NCI-H2227 (cell line): ENCODE results near the gene ARID5B.

Experiments
- DNase-seq: peaks from one replicate; lab custom pipeline; 2025; ENCODE audit not compliant: unreplicated experiment; lab: John Stamatoyannopoulos, UW

ARID5B gene

DNA sequence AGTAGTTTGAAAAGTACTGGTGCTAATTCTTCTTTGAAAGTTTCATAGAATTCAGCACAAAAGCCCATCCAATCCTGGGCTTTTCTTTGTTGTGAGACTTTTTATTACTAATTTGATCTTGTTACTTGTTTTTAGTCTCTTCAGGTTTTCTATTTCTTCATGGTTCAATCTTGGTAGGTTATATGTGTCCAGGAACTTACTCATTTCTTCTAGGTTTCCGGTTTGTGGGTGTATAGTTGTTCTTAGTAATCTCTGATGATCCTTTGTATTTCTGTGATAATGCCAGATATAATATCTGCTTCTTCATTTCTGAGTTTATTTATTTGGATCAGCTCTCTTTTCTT is 219.7 kb downstream of the ARID5B start:
- no peak for DNase-seq

DNA sequence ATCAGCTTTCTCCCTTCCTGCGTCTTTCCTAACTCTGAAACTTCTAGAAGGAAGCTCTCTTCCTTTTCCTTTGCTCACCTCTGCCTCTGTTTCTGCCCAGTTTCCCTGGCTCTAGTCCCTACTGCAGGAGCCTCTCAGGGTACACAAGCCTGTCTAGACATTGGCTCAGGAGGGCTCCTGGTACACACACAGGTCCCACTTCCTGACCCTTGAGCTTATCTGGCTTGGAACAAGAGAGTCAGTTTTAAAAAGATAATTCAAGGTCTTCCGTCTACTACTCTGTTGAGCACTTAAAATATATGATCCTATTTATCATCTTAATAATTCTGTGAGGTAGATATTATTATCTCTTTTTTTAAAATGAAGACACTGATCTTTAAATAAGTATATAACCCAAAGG is 226.5 kb downstream of the ARID5B start:
- DNase-seq, result no peak

DNA sequence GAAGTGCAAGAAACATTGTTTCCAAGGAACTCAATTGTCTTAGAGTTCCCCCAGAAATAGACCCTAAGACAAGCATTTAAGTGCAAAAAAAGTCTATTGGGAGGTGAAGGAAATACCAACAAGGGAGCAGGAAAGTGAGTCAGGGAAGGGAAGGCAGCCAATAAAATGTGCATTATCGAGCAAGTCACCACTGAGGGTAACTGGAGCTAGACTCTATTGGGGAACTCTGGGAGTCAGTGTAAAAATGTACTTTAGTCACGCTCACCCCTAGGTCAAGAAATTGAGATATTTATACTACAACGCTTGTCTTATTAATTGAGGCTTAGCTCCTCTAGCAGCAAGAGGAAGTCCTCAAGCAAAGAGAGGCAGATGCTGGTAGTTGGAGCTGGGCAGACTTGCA is 229.4 kb downstream of the ARID5B start:
- DNase-seq, result no peak

DNA sequence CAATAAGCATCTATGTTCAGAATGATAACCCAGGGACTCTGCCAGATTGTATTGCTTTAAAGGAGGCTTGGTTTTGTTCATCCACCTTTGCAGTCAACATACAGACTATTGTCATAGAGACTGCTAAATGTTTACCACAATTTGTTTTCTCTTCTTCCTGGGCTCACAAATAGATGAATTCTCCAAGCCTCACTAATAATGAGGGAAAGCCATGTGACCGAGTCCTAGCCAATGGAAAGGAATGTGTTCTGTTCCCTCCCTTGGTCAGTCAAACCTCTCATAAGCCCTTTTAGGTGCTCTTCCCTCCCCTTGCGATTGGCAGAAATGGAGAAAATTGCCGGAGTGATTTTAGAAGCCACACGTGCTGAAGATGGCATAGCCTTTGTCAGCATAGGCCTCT is 230.2 kb downstream of the ARID5B start:
- DNase-seq, result no peak

DNA sequence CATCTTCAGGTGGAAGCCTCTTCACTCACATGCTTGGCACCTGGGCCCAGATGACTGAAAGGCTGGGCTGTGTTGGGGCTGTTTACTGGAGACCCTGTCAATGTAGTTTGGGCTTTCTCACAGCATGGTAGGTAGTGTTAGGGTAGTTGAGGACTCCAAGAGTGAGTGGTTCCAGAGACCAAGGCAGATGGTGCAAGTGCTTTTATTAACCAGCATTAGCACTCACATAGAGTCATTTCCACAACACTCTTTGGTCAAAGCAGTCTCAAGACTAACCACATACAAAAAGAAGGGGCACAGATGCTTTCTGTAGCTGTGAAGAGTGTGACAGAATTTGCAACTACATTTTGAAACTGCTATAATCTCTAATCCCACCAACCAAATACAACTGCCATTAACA is 232.1 kb downstream of the ARID5B start:
- DNase-seq, result no peak

DNA sequence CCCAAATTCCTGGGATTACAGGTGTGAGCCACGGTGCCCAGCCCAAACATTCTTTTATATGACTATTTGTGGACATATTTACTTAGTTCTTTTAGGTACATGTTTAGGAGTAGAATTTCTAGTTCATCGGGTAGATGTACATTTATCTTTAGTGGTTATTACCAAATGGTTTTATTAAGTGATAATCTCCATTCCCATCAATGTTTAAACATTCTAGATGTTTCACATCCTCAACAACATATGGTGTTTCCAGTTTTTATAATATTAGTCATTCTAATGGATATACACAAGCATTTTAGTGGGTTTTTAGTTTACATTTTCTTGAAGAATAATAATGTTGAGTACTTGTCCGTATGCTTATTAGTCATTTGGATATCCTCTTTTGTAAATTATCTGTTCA is 235.4 kb downstream of the ARID5B start:
- no peak for DNase-seq
